ENCODE results near the gene ERBB4.
"Not testable (repeated sequence)": the region's sequence is repeated elsewhere in the genome, so short reads cannot be mapped to it uniquely, and the experiment has no call there.

ERBB4 gene

GRCh38 chr2:211611621-211612020, 927.0 kb downstream of the ERBB4 start:
- no peak for DNase-seq (ENCODE audit: low read depth in 2 of 2)

DNA sequence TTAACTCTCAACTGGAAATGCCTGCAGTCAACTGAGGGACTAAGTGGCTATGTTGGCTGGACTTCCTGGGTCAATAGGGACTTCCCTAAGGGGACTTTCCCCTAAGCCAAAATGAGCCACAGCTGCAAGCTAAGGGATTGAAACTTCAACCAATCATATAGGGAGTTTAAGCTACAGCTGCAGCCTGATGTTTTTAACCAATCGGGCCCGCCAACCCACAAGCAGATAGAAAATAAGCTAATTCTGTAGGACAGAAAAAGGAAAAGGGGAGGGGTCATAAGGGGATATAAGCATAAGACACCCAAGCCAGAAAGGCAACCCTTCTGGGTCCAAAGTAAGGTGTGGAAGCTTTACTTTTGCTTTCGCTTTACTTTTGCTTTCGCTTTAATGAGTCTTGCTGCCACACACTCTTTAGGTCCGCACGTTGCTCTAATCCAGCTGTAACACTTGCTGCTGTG, 927.5 kb downstream of the ERBB4 start:
- no peak for DNase-seq (ENCODE audit: low read depth in 2 of 2)

GRCh38 chr2:211609127-211609526, 929.5 kb downstream of the ERBB4 start:
- DNase-seq (ENCODE audit: low read depth in 2 of 2), result no peak

GRCh38 chr2:211599146-211599545, 939.5 kb downstream of the ERBB4 start:
- DNase-seq (ENCODE audit: low read depth in 2 of 2), result no peak

DNA sequence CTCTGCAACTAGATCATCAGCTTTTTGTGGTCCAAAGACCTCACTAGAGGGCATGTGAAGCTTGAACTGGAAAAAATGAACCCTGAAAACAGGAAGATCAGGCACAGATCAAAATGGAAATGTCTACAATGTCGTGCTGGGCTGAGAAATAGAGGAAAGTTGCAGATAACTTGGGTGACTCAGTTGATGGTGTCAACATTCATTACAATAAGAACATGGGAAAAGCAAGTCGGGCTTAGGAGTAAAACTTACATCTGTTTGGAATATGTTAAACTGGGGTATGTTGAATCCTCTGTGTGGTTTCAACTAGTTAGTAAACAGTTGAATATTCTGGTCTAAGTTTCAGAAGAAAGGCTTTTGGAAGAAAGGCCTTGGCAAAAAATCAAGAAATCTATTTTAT, 940.4 kb downstream of the ERBB4 start:
- no peak for DNase-seq (ENCODE audit: low read depth in 2 of 2)

DNA sequence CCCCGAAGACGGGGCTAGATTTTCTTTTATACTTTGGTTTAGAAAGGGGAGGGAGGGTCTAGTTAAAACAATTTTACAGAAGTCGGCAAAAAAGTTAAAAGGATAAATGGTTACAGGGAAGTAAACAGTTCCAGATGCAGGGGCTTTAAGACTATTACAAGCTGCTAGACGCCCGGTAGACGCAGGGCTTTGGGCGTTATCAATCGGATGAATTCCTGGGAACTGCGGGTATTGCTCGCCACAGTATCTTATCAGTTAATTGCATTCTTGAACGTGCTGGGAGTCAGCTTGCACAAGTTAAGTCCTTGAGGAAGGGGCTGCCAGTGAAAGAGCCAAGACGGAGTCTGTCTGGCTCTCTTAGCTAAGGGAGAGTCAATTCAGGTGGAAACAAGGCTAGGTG, 946.6 kb downstream of the ERBB4 start:
- DNase-seq (ENCODE audit: low read depth in 2 of 2), result not testable (repeated sequence)

DNA sequence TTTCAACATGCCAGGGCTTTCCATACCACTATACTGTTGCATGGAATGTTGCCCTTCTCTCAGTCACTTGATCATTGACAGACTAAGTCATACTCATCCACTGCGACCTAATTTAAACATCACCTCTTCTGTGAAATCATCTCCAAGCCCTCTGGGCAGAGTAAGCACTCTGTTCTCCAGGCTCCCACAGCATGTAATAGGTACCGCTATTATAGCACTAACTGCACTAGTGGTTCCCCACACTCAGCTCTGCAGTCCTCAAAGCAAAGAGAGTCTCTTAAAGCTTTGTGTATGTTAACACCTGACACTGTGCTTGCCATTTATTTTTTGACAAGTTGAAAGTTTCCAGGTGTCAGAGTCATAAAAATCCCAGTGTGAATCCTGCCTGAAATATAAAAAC, 947.2 kb downstream of the ERBB4 start:
- no peak for DNase-seq (ENCODE audit: low read depth in 2 of 2)

DNA sequence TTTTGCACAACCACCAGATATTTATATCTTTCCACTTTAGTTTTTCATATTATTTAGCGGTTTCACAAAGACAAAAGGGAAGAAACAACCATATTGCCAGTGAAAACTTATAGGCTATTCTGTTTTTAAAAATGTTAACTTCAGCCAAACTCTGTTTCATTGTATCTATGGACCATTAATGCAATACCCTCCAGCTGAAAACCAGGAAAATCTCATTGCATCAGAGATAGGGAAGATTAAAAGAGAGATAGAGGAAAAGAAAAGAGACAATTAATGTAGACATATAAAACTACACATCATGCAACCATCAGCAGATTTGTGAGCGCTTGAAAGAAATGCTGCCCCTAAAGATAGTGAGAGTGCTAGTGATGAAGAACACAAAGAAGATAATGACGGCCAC, 970.2 kb downstream of the ERBB4 start:
- no peak for DNase-seq (ENCODE audit: low read depth in 2 of 2)

DNA sequence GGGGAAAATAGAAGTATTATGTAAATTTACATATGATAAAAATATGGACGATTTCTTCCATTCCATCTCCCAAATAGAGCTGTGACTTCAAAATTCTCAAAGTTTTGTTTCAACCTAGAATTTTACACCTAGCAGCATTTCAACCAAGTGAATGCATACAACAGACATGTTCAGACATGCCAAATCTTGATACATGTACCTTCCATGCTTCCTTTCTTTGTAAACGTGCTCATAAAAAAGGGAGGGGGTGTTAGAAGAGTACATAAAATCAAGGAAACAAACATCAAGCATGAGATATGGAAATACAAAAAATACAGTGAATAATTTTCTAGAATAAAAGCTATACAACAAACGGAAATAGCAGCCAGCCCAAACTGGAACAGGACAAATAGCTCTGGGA, 974.2 kb downstream of the ERBB4 start:
- no peak for DNase-seq (ENCODE audit: low read depth in 2 of 2)

- no peak for DNase-seq (ENCODE audit: low read depth in 2 of 2)
These were observed 993.0 kb downstream of the ERBB4 start for GRCh38 chr2:211545582-211545981.

- DNase-seq (ENCODE audit: low read depth in 2 of 2), result no peak
These were observed 1004.0 kb downstream of the ERBB4 start for GRCh38 chr2:211534632-211535031.

DNA sequence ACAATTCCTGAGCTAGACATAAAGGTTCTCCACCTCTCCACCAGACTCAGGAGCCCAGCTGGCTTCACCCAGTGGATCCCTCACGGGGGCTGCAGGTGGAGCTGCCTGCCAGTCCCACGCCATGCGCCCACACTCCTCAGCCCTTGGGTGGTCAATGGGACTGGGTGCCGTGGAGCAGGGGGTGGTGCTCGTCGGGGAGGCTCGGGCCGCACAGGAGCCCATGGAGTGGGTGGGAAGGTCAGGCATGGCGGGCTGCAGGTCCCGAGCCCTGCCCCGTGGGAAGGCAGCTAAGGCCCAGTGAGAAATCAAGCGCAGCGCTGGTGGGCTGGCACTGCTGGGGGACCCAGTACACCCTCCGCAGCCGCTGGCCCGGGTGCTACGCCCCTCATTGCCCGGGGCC, 1014.4 kb downstream of the ERBB4 start:
- DNase-seq (ENCODE audit: low read depth in 2 of 2), result not testable (repeated sequence)

DNA sequence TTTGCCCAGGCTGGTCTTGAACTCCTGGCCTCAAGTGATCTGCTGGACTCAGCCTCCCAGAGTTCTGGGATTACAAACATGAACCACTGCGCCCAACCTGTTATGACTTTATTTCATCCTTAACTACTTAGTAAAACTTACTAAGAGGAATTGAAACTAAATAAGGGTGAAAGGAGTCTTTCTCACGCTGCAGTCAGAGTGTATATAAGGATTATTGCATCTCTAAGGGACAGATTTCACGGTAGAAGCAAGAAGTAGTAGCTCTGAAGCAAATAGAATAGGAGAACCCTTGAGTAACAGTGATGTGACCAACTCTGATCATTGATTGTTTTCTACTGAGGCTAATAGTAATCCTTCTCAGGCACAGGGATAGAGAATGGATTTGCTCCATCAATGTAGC, 1022.1 kb downstream of the ERBB4 start:
- no peak for DNase-seq (ENCODE audit: low read depth in 2 of 2)

- no peak for DNase-seq (ENCODE audit: low read depth in 2 of 2)
These were observed 1024.6 kb downstream of the ERBB4 start for GRCh38 chr2:211514049-211514448.

DNA sequence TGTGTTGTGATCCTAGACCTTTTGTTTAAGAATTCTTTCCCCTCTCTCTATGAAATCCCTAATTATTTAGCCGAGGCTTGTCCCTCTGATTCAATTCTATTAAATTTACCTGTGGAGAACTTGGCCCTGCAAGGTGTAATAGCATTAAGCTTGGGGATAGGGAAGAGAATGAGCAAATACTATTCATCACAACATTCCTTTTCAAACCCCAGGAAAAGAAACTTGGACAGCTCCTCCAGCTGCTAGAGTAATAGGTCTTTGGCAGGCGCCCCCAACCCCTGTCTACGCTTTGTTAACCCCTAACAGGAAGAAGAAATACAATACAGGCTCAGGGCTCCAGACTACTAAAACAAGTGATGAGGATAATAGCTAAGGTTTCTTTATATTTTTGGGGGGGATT, 1025.2 kb downstream of the ERBB4 start:
- DNase-seq (ENCODE audit: low read depth in 2 of 2), result no peak

GRCh38 chr2:211512806-211513205, 1025.8 kb downstream of the ERBB4 start:
- DNase-seq (ENCODE audit: low read depth in 2 of 2), result no peak

DNA sequence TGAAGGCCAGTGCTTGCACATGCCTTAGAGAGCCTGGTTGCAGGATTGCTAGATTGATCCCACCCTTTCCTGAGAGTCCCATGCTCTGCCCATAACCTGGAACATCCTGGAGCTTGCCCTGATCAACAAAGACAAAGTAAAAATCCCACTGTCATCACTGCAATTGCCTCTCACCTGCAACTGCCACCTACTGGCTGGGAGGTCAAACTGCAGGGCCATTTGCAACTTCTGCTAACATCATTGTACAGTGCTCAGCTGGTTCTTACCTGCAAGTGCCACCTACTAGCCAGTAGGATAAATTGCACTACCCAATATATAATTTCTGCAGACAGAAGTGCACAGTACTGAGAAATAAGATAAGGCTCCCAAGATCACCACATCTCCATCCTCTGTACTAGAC, 1034.7 kb downstream of the ERBB4 start:
- no peak for DNase-seq (ENCODE audit: low read depth in 2 of 2)

GRCh38 chr2:211503198-211503597, 1035.4 kb downstream of the ERBB4 start:
- DNase-seq (ENCODE audit: low read depth in 2 of 2), result no peak

DNA sequence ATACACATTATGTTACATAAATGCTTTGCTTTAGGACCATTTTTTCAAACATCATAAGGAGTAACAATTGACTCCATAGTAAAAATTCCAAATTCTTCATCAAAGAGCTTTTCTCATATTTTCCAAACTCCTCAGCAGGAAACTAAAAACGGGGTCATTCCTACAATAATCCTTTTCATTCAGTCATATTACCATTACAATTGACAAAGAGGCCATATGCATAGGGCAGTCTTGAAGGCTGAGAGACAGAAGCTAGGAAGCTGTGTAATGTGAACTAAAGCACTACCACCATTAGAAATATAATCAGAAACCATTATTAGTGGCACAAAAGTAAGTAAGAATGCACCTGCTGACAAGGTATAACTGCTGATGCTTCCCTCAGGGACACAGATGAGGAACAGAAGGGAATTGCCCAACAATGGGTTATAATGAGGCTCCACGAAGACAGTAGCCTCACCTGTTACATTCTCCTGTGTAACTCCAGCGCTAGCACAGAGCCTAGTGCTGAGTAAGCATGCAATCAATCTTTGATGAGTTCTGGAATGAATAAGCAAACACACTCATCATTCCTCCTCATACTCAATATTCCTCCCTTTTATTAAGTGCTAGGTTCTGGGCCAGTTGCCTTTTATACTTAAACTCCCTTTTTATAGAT, 1039.9 kb downstream of the ERBB4 start:
- no peak for DNase-seq (ENCODE audit: low read depth in 2 of 2)

DNA sequence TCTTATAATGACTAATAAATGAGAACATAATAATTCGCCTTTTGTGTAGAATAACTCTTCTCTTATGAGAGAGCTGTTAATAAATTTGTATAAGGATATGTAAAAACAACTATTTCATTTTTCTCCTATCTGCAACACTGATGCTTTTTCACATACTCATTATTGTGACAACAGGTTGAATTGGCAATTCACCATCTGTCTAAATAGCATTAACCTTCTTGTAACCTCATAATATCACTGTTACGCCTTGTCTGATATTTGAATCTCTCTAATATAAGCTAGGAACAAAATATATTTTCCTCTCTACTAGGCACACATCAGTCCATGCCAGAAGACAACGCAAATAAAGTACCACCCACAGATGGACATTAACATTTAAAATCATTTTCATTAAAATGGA, 1043.3 kb downstream of the ERBB4 start:
- no peak for DNase-seq (ENCODE audit: low read depth in 2 of 2)

DNA sequence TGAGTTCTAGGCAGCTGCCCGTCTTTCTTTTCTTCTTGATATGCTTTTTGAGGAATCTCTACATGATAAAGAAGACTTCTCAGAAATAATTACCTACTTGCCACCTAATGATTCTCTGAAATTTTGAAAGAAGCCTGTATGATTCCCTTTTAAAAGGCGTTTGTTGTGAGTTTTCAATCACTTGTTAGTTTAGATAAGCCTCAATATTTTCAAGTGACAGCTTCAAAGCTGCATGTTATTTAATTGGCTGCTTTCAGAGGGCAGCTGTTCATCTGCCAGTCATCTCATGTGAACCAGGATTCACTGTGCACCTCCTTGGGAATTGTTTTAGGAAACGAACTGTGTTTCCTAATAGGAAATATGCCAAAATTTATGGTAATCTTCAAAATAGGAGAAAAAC, 1044.1 kb downstream of the ERBB4 start:
- no peak for DNase-seq (ENCODE audit: low read depth in 2 of 2)

DNA sequence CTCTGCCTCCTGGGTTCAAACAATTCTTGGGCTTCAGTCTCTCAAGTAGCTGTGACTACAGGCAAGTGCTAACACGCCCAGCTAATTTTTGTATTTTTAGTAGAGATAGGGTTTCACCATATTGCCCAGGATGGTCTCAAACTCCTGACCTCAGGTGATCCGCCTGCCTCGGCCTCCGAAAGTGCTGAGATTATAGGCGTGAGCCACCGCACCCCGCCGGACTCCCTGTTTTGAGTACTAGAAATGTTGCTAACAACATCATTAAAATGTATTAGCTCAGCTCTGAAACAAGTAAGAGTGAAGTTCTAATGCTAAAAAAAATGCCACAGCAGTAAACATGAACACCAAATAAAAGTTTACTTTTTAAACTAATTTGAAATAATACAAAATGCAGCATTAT, 1044.5 kb downstream of the ERBB4 start:
- DNase-seq (ENCODE audit: low read depth in 2 of 2), result no peak

DNA sequence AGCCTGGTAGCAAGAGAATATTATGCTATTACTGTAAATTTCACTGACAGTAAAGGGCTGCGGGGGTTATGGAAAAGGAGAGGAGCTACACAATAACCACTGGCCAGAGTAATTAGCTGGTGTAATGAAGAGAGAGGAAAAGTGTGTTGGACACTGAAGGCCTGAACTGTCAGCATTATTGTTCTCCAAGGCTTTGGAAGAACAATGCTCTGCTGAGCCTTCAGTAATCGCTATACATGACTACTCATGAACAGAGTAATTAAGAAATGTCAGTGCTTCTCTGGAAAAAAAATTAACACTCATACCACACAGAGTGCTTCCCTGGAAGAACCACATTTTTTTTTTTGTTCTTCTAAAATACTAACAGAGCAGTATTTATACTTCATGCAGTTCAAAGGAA, 1050.9 kb downstream of the ERBB4 start:
- no peak for DNase-seq (ENCODE audit: low read depth in 2 of 2)

DNA sequence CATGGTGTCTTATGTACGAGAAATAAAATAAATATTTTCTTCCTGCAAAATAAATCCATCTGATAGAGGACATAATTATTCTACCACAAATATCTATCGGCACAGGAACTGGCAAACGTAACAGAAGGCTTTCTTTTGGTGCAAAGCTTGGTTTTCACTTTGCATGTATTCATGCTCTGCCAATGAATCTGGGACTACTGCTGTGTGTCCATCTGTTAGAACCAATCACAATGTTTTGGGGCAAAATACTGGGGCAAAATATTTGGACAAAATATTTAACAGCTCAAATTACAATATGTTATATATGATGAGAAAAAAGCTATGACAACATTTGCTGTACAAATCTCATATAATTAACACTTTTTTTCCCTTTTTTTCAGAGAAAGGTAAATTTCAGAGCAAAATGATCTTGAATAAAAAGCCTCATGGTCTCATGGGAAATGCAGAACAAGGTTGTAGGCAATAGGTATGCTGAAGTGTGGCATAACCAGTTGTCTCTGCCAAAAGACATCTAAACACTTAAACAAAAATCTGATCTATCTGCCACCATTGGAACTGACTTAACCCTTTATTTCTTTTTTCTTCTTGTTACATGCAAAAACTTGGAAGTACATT, 1059.0 kb downstream of the ERBB4 start:
- no peak for DNase-seq (ENCODE audit: low read depth in 2 of 2)
